GM19372 (cell line): ENCODE measurements around the gene RSRC2.
"Not testable (repeated sequence)": the region's sequence is repeated elsewhere in the genome, so short reads cannot be mapped to it uniquely, and the experiment has no call there.

Source experiments
- ATAC-seq: cut with Tn5 transposase; IDR thresholded peaks from one replicate; pipeline ENCODE4 v1.9.1; 2021; ENCODE audit warnings: mild to moderate bottlenecking, low read depth, moderate library complexity; ENCODE audit not compliant: unreplicated experiment

RSRC2 gene

GRCh38 chr12:122526683-122527477 lies at the start of gene RSRC2, which contains the start of gene KNTC1:
Gene RSRC2 (minus strand): TSS chr12:122526936. CDS start chr12:122526853, 83 bp downstream.
Gene KNTC1 (plus strand): TSS chr12:122527249. CDS start chr12:122530064, 2,815 bp downstream.
- ATAC-seq, result peak; percentile 94

GRCh38 chr12:122571821-122572220 lies 45.1 kb upstream of the RSRC2 start:
- ATAC-seq, result no peak

GRCh38 chr12:122570006-122570405 lies 43.3 kb upstream of the RSRC2 start:
- ATAC-seq, result not testable (repeated sequence)

- ATAC-seq, result no peak
Measured at GRCh38 chr12:122569288-122569687, 42.6 kb upstream of the RSRC2 start.

- not testable (repeated sequence) for ATAC-seq
Measured at GRCh38 chr12:122566816-122567215, 40.1 kb upstream of the RSRC2 start.

- no peak for ATAC-seq
Measured at GRCh38 chr12:122563361-122563760, 36.6 kb upstream of the RSRC2 start.

- ATAC-seq, result no peak
Measured at GRCh38 chr12:122560138-122560537, 33.4 kb upstream of the RSRC2 start.

GRCh38 chr12:122558745-122559641 lies 32.3 kb upstream of the RSRC2 start:
- ATAC-seq, result no peak

GRCh38 chr12:122547330-122547729 lies 20.6 kb upstream of the RSRC2 start:
- no peak for ATAC-seq

GRCh38 chr12:122545855-122546254 lies 19.1 kb upstream of the RSRC2 start:
- ATAC-seq, result no peak

- ATAC-seq, result no peak
Measured at GRCh38 chr12:122544537-122544936, 17.8 kb upstream of the RSRC2 start.

- ATAC-seq, result no peak
Measured at GRCh38 chr12:122538496-122538895, 11.8 kb upstream of the RSRC2 start.

GRCh38 chr12:122537021-122537420 lies 10.3 kb upstream of the RSRC2 start:
- ATAC-seq, result no peak

- ATAC-seq, result no peak
Measured at GRCh38 chr12:122533856-122534255, 7.1 kb upstream of the RSRC2 start.

- ATAC-seq, result no peak
Measured at GRCh38 chr12:122528992-122529391, 2.3 kb upstream of the RSRC2 start.

- no peak for ATAC-seq
Measured at GRCh38 chr12:122528582-122528981, 1.8 kb upstream of the RSRC2 start.

GRCh38 chr12:122527478-122527944 lies 775 bp upstream of the RSRC2 start:
- ATAC-seq, result no peak

GRCh38 chr12:122523846-122524718 lies 2.7 kb downstream of the RSRC2 start:
- no peak for ATAC-seq

- no peak for ATAC-seq
Measured at GRCh38 chr12:122523280-122523679, 3.5 kb downstream of the RSRC2 start.

- ATAC-seq, result no peak
Measured at GRCh38 chr12:122520676-122521075, 6.1 kb downstream of the RSRC2 start.
